GM18873 (cell line): ENCODE results near the gene SLC25A22.

ENCODE experiments used
- ATAC-seq: cut with Tn5 transposase; IDR thresholded peaks from one replicate; pipeline ENCODE4 v1.9.1; 2021; ENCODE audit warnings: mild to moderate bottlenecking, moderate library complexity, moderate number of reproducible peaks; ENCODE audit not compliant: unreplicated experiment, low FRiP score

Gene SLC25A22

GRCh38 chr11:808427-809286 lies 10.6 kb upstream of the SLC25A22 start:
- ATAC-seq = no peak

GRCh38 chr11:804599-804964 lies 6.5 kb upstream of the SLC25A22 start:
- no peak for ATAC-seq

- ATAC-seq = no peak
These were observed 5.9 kb upstream of the SLC25A22 start for GRCh38 chr11:803770-804598.

DNA sequence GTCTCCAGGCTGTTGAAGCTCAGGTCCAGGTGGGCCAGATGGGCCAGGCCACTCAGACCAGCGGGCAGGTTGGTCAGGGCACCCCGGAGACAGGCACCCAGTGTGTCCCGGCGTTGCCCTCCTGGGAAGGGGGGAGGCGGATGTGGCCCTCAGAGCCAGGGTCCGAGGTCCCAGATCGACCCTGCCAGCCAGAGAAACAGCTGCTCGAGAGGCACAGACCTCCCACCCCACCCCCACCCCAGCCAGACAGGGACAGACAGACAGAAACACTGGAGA lies 5.3 kb upstream of the SLC25A22 start:
- ATAC-seq = no peak

GRCh38 chr11:802693-803466 lies 4.8 kb upstream of the SLC25A22 start:
- no peak for ATAC-seq

DNA sequence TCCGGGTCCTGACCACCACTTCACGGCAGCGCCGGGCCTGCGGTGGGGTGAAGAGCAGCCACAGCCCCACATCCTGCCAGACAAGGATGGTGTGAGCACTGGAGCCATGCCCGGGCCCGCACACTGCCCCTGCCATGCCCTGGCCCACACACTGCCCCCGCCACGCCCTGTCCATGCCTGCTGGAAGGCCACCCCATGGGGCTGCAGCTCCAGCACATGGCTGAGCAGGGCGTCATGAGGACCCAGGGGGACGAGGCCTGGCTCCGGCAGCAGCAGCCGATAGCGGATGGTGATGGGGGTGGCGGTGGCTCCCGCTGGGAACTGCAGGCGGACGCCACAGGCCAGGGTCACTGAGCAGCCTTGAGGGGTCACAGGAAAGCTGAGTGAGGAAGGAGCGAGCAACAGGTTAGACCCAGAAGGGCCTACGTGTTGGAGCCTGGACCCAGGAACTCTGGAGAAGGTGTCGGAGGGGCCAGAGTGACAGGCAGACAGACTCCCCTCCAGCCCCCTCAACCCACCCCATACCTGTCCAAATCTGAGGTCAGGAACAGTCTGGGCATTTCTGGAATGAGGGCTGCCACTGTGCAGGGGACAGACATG lies 4.0 kb upstream of the SLC25A22 start:
- no peak for ATAC-seq

DNA sequence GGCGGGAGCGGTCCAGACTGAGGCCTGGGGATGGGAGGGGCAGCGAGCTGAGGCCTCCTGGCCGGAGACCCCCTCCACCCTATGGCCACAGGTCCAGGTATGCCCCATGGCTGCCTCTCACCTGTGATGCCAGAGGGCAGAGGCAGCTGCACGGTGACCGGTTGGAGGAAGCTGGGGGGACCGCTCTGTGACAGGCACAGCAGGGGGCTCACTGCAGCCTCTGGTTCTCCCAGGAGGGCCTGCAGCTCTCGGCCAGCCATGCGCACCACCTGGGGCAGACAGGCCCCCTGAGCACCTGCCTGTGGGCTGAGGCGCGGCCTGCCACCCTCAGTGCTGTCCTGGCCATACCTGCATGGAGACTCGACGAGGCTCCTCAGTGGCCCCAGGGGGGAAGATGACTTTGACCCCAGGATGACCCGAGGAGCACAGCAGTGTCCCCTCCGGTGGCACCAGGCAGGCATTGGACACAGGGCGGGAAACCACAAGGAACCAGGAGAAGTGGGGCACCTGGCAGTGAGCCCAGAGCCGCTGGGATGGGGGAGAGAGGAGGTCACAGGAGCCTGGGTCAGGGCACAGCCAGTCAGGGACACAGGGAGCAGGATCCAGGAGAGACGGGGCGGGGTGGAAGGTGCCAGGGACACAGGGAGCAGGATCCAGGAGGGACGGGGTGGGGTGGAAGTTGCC lies 3.2 kb upstream of the SLC25A22 start:
- no peak for ATAC-seq

GRCh38 chr11:800473-800872 lies 2.4 kb upstream of the SLC25A22 start:
- no peak for ATAC-seq

GRCh38 chr11:799641-800316 lies 1.7 kb upstream of the SLC25A22 start:
- ATAC-seq = no peak

DNA sequence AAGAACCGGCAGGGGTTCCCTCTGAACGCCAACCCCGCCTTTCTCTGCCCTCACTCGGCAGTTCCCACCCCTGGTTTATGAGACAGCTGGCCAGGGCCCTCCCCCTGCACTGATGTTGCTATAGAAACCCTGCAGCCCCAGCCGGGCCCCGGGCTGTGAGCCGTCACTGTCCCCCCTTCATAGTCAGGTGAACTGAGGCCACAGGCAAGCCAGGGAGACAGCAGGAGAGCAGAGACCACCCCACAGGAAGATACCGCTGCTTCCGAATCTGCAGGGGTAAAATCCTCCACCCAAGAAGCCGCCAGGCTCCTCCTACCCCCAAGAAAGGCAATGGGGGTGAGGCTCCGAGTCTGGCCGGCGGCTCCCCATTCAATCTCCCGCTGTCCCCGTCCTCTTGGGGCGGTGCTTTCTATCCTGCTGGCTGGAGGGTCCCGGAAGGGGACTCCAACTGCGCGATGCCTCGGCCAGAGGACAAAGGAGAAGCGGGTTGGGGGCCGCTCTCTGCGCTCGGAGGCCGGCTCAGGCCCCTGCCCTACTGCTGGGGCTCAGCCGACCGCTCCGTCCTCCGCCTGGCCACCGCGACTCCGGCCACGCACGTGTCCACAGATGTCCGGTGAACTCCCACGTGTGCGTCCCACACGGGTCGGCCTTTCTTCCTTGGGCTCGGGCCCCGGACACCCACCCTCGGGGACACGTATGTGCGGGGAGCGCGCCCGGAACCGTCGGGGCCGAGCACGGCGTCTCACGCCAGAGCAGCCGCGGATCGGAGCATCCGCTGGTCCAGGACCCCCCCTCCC lies 587 bp downstream of the SLC25A22 start:
- ATAC-seq = peak; percentile 31

DNA sequence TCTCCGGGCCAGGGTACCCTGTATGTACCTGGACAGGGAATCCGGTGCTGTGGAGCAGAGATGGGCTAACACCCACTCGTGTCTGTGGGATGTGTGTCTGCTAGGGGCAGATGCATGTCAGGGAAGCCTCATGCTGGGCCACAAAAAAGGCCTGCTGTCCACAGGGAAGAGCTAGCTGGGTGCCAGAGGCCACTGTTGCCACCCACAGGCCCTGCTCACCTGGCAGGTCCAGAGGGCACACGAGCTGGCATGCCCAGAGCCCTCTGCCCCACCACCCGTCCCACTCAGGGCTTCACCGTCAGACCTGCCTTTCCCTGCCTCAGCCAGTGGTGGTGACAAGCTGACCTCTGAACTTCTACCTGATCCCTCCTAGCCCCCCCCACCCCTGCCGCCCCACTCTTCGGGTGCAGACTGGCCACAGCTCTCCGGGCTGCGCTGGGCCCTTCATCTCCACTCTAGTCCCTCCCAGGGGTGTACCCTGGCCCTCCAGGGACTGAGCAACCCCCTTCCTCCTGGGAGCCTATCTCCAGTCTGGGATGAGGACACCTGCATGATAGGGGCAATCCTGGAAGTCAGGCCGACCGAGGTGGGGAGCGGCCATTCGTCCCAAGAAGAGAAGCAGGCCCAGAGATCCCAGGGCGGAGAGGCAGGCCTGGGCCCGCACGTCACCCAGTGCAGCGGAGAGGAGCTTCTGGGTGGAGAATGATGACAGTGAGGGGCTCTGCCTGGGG lies 1.4 kb downstream of the SLC25A22 start:
- ATAC-seq = no peak

DNA sequence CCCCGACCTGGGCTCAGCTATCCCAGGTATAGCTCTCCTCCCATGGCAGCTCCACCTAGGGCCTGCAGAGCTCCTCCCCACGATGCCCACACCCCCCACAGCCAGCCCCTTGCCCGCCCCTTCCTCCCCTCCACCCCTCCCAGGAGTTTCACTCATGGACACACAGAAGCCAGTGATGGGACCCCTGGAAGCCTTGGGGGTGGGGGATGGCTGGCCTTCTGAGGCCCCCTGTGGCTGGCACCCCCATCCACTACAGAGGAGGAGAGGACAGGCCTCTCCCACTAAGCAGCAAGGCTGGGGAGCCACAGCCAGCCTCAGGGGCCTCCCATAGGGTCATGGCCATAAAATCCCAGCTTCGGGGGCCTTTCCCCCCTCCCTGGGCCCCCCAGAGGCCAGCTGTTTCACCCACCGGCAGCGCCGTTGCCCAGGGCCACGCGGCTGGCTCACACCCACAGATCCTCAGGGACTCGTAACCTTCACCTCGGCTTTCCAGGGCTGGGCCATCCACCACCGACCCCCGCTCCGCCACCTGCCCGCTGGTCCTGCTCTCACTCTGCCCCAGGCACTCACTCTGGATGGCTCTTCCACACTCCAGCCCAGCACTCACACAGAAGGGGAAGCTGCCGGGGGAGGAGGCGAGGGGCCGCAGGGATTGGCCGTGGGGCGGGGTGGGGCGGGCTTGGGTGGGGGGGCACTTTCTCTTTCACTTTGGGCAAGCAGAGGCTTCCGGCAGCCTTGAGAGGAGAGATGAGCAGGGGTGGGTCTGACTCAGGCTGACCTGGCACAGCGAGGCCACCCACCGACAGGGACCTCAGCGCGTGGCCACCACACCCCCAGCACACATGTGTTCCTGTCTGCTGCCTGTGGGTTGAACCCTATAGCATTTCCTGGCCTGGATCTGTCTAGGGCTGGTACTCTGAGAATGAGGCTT lies 2.2 kb downstream of the SLC25A22 start:
- no peak for ATAC-seq

- no peak for ATAC-seq
These were observed 3.1 kb downstream of the SLC25A22 start for GRCh38 chr11:794766-795633.

GRCh38 chr11:794013-794765 lies 3.9 kb downstream of the SLC25A22 start:
- no peak for ATAC-seq

GRCh38 chr11:793556-793955 lies 4.5 kb downstream of the SLC25A22 start:
- ATAC-seq = no peak

GRCh38 chr11:792873-793272 lies 5.2 kb downstream of the SLC25A22 start:
- no peak for ATAC-seq
